ENCODE results near the gene KCNK6.
A peak's percentile ranks its signal among the peaks of the same experiment; 100 is the strongest.

Gene KCNK6

DNA sequence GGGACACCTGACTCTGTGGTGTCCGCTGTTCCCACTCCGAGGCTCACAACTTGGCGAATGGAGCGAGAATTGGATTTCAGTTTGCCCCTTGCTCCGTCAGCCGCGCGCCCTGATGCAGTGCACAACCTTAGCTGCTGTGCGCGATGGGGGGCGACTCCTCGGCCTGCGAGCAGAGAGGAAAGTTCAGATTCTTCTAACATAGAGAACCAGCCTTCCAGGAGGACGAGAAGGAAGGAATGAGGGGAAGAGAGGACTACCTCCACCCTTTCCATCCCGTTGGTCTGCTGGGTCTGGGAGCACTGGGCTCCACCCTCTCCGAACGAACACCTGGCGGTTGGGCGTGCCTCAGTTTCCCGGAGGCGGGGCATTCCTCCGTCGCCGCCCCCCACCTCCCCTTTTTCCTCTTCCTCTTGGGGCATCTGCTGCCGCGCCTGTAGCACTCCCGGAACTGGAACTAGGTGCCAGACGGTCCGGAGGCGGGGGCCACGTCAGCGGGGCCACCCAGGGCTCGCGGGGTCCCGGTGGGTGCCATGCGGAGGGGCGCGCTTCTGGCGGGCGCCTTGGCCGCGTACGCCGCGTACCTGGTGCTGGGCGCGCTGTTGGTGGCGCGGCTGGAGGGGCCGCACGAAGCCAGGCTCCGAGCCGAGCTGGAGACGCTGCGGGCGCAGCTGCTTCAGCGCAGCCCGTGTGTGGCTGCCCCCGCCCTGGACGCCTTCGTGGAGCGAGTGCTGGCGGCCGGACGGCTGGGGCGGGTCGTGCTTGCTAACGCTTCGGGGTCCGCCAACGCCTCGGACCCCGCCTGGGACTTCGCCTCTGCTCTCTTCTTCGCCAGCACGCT, at the start of gene KCNK6:
KCNK6 (plus strand) TSS at position 425 of the 838 bp plus-strand sequence; CDS start at position 531, 106 bp downstream.
- Histone ChIP-seq H3K36me3 (ENCODE audit: control insufficient read depth, insufficient read depth, low read length, severe bottlenecking) (peaks cover 1% of the 10 kb centered on the region), H3K27me3 (replicated peaks; ENCODE audit: control insufficient read depth, insufficient read depth, low read length) (no peaks in the 10 kb centered on the region), H3K4me1 (ENCODE audit: control insufficient read depth, insufficient read depth, low read length) (peaks cover 18% of the 10 kb centered on the region), H3K9ac (ENCODE audit: low read length) (peak within 1 kb of the TSS; percentile 88), H3K9me3 (ENCODE audit: control insufficient read depth, low read length) (no peaks in the 10 kb centered on the region), H3K4me3 (ENCODE audit: low read length) (peak within 1 kb of the TSS; percentile 82)
- peak; percentile 71 for DNase-seq (ENCODE audit: low read depth)

GRCh38 chr19:38270587-38271167, 49.0 kb upstream of the KCNK6 start:
- H3K27me3 ChIP-seq (replicated peaks; ENCODE audit: control insufficient read depth, insufficient read depth, low read length) = no peaks in the 10 kb centered on the region
- DNase-seq (ENCODE audit: low read depth) = peak; percentile 32
- H3K9me3 ChIP-seq (ENCODE audit: control insufficient read depth, low read length) = no peaks in the 10 kb centered on the region
- no peak overlapping the region for H3K4me3 ChIP-seq (ENCODE audit: low read length)
- no peak overlapping the region for H3K9ac ChIP-seq (ENCODE audit: low read length)
- H3K36me3 ChIP-seq (ENCODE audit: control insufficient read depth, insufficient read depth, low read length, severe bottlenecking) = no peaks in the 10 kb centered on the region
- H3K4me1 ChIP-seq (ENCODE audit: control insufficient read depth, insufficient read depth, low read length) = peaks cover 18% of the 10 kb centered on the region

DNA sequence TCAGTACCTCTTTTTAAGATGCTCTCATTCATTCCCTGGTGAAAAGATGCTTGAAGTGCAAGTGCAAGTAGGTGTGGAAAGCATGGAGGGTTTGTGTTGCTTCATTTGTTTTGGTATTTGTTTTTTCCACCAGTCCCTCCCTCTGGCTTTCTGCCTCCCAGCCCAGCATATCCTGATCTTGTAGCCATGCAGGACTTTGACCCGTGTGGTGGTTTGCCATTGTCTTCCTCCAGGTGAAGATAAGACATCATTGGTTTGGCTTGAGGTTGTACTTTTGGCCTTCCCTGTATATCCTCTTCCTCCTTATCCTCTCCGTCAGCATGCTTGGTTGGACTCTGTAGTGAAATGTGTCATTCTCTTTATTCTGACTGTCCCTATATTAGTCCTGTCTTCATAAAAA, 46.1 kb upstream of the KCNK6 start:
- Histone ChIP-seq H3K9me3 (ENCODE audit: control insufficient read depth, low read length) (no peaks in the 10 kb centered on the region), H3K9ac (ENCODE audit: low read length) (no peak overlapping the region), H3K27me3 (replicated peaks; ENCODE audit: control insufficient read depth, insufficient read depth, low read length) (no peaks in the 10 kb centered on the region), H3K4me1 (ENCODE audit: control insufficient read depth, insufficient read depth, low read length) (peaks cover 36% of the 10 kb centered on the region), H3K36me3 (ENCODE audit: control insufficient read depth, insufficient read depth, low read length, severe bottlenecking) (no peaks in the 10 kb centered on the region), H3K4me3 (ENCODE audit: low read length) (no peak overlapping the region)
- no peak for DNase-seq (ENCODE audit: low read depth)

DNA sequence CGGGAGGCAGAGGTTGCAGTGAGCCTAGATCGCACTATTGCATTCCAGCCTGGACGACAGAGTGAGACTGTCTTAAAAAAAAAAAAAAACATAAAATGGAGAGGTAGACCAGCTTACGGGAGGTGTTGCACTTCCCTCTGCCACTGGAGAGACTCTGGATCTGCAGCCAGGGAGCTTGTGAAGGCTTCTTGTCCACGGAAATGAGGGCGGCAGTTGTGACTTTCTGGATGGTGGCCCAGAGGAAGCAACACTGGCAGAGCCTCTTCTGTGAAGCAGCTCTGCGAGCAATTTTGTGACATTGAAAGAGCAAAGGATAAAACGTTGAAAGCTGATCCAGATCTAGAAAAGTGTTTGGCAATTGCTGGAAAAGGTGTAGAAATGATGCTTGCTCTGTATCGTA, 44.9 kb upstream of the KCNK6 start:
- no peaks in the 10 kb centered on the region for H3K9me3 ChIP-seq (ENCODE audit: control insufficient read depth, low read length)
- H3K4me1 ChIP-seq (ENCODE audit: control insufficient read depth, insufficient read depth, low read length) = peaks cover 41% of the 10 kb centered on the region
- H3K9ac ChIP-seq (ENCODE audit: low read length) = no peak overlapping the region
- no peaks in the 10 kb centered on the region for H3K36me3 ChIP-seq (ENCODE audit: control insufficient read depth, insufficient read depth, low read length, severe bottlenecking)
- no peak for DNase-seq (ENCODE audit: low read depth)
- H3K27me3 ChIP-seq (replicated peaks; ENCODE audit: control insufficient read depth, insufficient read depth, low read length) = no peaks in the 10 kb centered on the region
- H3K4me3 ChIP-seq (ENCODE audit: low read length) = no peak overlapping the region

DNA sequence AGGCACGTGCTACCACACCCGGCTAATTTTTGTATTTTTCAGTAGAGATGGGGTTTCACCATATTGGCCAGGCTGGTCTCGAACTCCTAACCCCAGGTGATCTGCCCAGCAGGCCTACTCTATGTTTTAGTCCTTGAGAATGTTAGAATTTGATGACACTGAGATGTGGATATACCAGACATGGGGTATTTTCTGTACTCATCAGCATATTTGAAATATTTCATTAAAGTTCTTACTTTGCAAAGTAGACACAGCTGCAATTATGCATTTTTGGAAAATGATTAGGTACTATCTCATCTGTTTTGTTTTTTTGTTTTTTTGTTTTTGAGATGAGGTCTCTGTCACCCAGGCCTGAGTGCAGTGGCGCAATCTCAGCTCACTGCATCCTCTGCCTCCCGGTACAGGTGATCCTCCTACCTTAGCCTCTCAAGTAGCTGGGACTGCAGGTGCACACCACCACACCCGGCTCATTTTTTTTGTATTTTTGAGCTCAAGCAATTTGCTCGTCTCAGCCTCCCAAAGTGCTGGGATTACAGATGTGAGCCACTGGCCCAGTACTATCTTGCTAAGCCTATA, 42.6 kb upstream of the KCNK6 start:
- H3K27me3 ChIP-seq (replicated peaks; ENCODE audit: control insufficient read depth, insufficient read depth, low read length) = no peaks in the 10 kb centered on the region
- H3K9ac ChIP-seq (ENCODE audit: low read length) = peak overlapping the region; percentile 34
- H3K36me3 ChIP-seq (ENCODE audit: control insufficient read depth, insufficient read depth, low read length, severe bottlenecking) = no peaks in the 10 kb centered on the region
- no peak for DNase-seq (ENCODE audit: low read depth)
- no peaks in the 10 kb centered on the region for H3K9me3 ChIP-seq (ENCODE audit: control insufficient read depth, low read length)
- H3K4me3 ChIP-seq (ENCODE audit: low read length) = peak overlapping the region; percentile 31
- peaks cover 31% of the 10 kb centered on the region for H3K4me1 ChIP-seq (ENCODE audit: control insufficient read depth, insufficient read depth, low read length)

- Histone ChIP-seq H3K27me3 (replicated peaks; ENCODE audit: control insufficient read depth, insufficient read depth, low read length) (no peaks in the 10 kb centered on the region), H3K9me3 (ENCODE audit: control insufficient read depth, low read length) (no peaks in the 10 kb centered on the region), H3K36me3 (ENCODE audit: control insufficient read depth, insufficient read depth, low read length, severe bottlenecking) (no peaks in the 10 kb centered on the region), H3K9ac (ENCODE audit: low read length) (peak overlapping the region; percentile 34), H3K4me3 (ENCODE audit: low read length) (no peak overlapping the region), H3K4me1 (ENCODE audit: control insufficient read depth, insufficient read depth, low read length) (peaks cover 31% of the 10 kb centered on the region)
- DNase-seq (ENCODE audit: low read depth) = peak; percentile 84
These were observed 42.1 kb upstream of the KCNK6 start for GRCh38 chr19:38277549-38277948.

DNA sequence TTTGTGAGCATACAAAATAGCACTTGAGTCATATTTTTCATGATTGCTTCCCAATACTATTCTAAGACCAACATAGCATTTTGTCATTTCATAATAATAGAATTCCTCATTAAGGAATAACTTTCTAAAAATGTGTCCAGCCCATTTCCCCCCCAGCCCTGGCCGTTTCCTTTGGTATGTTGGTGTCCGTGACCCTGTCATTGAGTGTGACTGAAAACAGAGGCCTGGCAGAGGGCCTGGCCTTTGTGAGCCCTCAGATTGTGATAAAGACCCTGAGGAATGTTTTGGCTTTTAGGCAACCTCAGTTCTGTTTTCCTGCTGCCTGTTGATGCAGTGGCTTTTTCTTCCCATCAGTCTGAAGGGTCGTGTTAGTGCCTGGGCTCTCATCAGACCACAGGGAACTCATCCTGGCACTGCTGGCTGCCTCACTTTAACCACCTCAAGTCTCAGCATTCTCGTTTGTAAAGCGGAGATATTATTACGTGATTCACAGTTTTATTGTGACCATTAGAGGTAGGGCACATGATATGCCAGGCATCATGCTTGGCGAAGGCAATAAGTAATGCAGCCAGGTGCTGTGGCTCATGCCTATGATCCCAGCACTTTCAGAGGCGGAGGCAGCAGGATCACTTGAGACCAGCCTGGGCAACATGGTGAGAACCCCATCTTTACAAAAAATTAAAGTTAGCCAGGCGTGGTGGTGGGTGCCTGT, 41.5 kb upstream of the KCNK6 start:
- H3K27me3 ChIP-seq (replicated peaks; ENCODE audit: control insufficient read depth, insufficient read depth, low read length) = no peaks in the 10 kb centered on the region
- H3K4me3 ChIP-seq (ENCODE audit: low read length) = peak overlapping the region; percentile 23
- no peak for DNase-seq (ENCODE audit: low read depth)
- peaks cover 31% of the 10 kb centered on the region for H3K4me1 ChIP-seq (ENCODE audit: control insufficient read depth, insufficient read depth, low read length)
- H3K9ac ChIP-seq (ENCODE audit: low read length) = peak overlapping the region; percentile 76
- H3K36me3 ChIP-seq (ENCODE audit: control insufficient read depth, insufficient read depth, low read length, severe bottlenecking) = no peaks in the 10 kb centered on the region
- H3K9me3 ChIP-seq (ENCODE audit: control insufficient read depth, low read length) = no peaks in the 10 kb centered on the region

GRCh38 chr19:38278751-38279150, 40.9 kb upstream of the KCNK6 start:
- Histone ChIP-seq H3K36me3 (ENCODE audit: control insufficient read depth, insufficient read depth, low read length, severe bottlenecking) (no peaks in the 10 kb centered on the region), H3K27me3 (replicated peaks; ENCODE audit: control insufficient read depth, insufficient read depth, low read length) (no peaks in the 10 kb centered on the region), H3K9ac (ENCODE audit: low read length) (peak overlapping the region; percentile 76), H3K9me3 (ENCODE audit: control insufficient read depth, low read length) (no peaks in the 10 kb centered on the region), H3K4me3 (ENCODE audit: low read length) (no peak overlapping the region), H3K4me1 (ENCODE audit: control insufficient read depth, insufficient read depth, low read length) (peaks cover 31% of the 10 kb centered on the region)
- DNase-seq (ENCODE audit: low read depth) = no peak

DNA sequence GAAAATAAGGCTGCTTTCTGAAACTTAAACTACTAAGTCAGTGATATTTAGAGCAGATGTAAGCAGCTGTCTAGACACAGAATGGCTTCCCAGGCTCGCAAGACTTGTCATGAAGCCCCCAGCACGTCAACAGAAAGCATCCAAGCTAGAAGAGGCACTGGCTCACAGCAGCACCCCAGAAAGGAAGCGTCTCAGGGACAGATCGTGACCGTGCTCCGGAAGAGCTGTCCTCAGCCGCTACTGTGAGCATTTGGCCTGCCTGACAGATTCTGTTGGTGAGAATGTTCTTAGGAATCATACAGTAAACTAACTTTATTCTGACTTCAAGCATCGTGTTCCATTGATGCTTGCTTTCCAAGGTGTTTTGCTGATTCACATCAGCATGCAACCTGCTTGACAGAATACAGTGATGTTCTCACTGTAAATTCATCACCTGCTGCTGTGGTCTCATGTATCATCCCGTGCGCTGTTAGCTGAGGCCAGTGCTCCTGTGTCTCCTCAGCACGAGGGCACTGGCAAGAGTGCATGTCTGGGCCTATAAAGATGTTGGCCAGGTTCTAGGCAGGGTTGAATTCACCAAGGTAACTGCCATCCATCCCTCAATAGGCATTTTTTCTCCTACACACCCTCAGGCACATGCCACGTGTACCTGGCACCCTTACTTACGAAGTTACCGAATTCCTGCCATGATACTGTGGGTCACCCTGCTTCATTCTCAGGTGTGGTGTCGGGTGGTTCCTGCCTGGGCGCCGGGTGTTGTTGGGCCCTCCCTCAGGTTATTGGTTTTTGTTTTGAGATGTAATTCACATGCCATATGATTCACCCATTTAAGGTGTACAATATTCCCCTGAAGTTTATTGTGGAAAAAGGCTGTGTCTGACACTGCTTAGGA, 39.4 kb upstream of the KCNK6 start:
- Histone ChIP-seq H3K4me3 (ENCODE audit: low read length) (no peak overlapping the region), H3K27me3 (replicated peaks; ENCODE audit: control insufficient read depth, insufficient read depth, low read length) (no peaks in the 10 kb centered on the region)
- DNase-seq (ENCODE audit: low read depth) = no peak

GRCh38 chr19:38281811-38282566, 37.7 kb upstream of the KCNK6 start:
- Histone ChIP-seq H3K9me3 (ENCODE audit: control insufficient read depth, low read length) (no peaks in the 10 kb centered on the region), H3K4me1 (ENCODE audit: control insufficient read depth, insufficient read depth, low read length) (peaks cover 32% of the 10 kb centered on the region), H3K36me3 (ENCODE audit: control insufficient read depth, insufficient read depth, low read length, severe bottlenecking) (no peaks in the 10 kb centered on the region), H3K27me3 (replicated peaks; ENCODE audit: control insufficient read depth, insufficient read depth, low read length) (no peaks in the 10 kb centered on the region), H3K9ac (ENCODE audit: low read length) (no peak overlapping the region), H3K4me3 (ENCODE audit: low read length) (no peak overlapping the region)
- DNase-seq (ENCODE audit: low read depth) = no peak

More for the DNA sequence above, 39.4 kb upstream of the KCNK6 start:
- Histone ChIP-seq H3K9ac (ENCODE audit: low read length) (no peak overlapping the region), H3K9me3 (ENCODE audit: control insufficient read depth, low read length) (no peaks in the 10 kb centered on the region), H3K36me3 (ENCODE audit: control insufficient read depth, insufficient read depth, low read length, severe bottlenecking) (no peaks in the 10 kb centered on the region), H3K4me1 (ENCODE audit: control insufficient read depth, insufficient read depth, low read length) (peaks cover 25% of the 10 kb centered on the region)
